Ovary (tissue), 9 donors: ENCODE measurements around the gene PDE4D. TPM values are rescaled to one million over a fixed set of nuclear protein-coding genes. Genes with fewer than 3 reads are reported as not detected.

ENCODE experiments used
- DNase-seq, 5 donors: peaks; one replicate each; pipeline ENCODE4 v3.0.0-alpha.2; 2019 to 2020
- H3K27ac ChIP-seq, 2 donors: fragments of 200-600 bp; one replicate each; pipeline versions ENCODE4 v1.5.1 to v1.8.0; 2019 to 2022
- H3K27me3 ChIP-seq: fragments of 200-600 bp; one replicate; pipeline ENCODE4 v1.8.0; 2022
- H3K36me3 ChIP-seq: fragments of 200-600 bp; sonication (generic); one replicate; pipeline ENCODE4 v1.5.1; 2019
- H3K4me1 ChIP-seq: one replicate; pipeline ENCODE4 v1.8.1; 2013; ENCODE audit warnings: mild to moderate bottlenecking, moderate library complexity; ENCODE audit not compliant: insufficient read depth
- H3K4me3 ChIP-seq: fragments of 200-600 bp; sonication (generic); one replicate; pipeline ENCODE4 v1.5.1; 2017
- H3K9me3 ChIP-seq, 2 donors: fragments of 200-600 bp in 1 of 2; sonication (generic) in 1 of 2; one replicate each; pipeline versions ENCODE4 v1.5.1 to v1.8.1; 2013 to 2019; ENCODE audit warnings: mild to moderate bottlenecking in 1 of 2, moderate library complexity in 1 of 2
- EP300 ChIP-seq: sonication (generic); formaldehyde crosslinking; IDR thresholded peaks from one replicate; pipeline ENCODE4 v1.6.1; 2017; ENCODE audit warnings: antibody characterized with exemption
- POLR2A ChIP-seq: fragments of 450-650 bp; IDR thresholded peaks from one replicate; pipeline ENCODE4 v1.6.1; 2017; ENCODE audit warnings: antibody characterized with exemption, mild to moderate bottlenecking, moderate library complexity
- WGBS, 3 donors: extraction: QIAGEN DNeasy Blood & Tissue Kit in 1 of 3; methylation state at CpG; one replicate each; pipeline versions ENCODE4 v1.1.5 to v1.1.7; 2013 to 2017; 5-methylcytosine and 5-hydroxymethylcytosine counted together
- intact Hi-C, 4 donors: fragments of 100-400 bp; cut with DNase I; formaldehyde crosslinking; loops; one replicate each; pipeline versions ENCODE4 v1.11.0 to v1.15.1; 2022 to 2023
- polyA plus RNA-seq, 2 donors: library from polyadenylated mRNA; stranded (reverse); fragments of 200-250 nt in 1 of 2; fragments of 350-450 nt in 1 of 2; fragmentation: Illumina TruSeq in 1 of 2; extraction: RNeasy Lipid Tissue Mini Kit (QIAGEN cat#74804) in 1 of 2; gene quantifications; one replicate each; pipeline ENCODE4 v1.2.3, GENCODE V29; 2013 to 2014
- total RNA-seq, 7 donors: library from RNA; depleted of rRNA in 2 of 7; stranded (reverse); fragments of >200 nt in 2 of 7; fragmentation: NEBNext Ultra II Directional in 3 of 7; extraction: Animal tissue kit (Norgen Biotek cat#: 25700) in 3 of 7; gene quantifications; one replicate each; pipeline versions ENCODE4 v1.1.0 to v1.2.4, GENCODE V29; 2016 to 2023
- TF ChIP-seq, protein P1 (sequence below), 3 donors: fragments of 450-650 bp in 2 of 3; fragments of 200-600 bp in 1 of 3; IDR thresholded peaks; one replicate each; pipeline versions ENCODE4 v1.5.1 to v1.8.0; 2016 to 2022; ENCODE audit warnings: antibody characterized with exemption in 3 of 3, mild to moderate bottlenecking in 1 of 3
- donor health status: DM: no; HTN: no; CAD: no; lungs with moderate emphysema.
- donor health status: DM: no; HTN: no; CAD: no.
- donor health status: Bipolar disorder and iron deficiency.
- donor health status: DM: yes; HTN: yes; CAD: no.
- donor health status: DM: no; HTN: no; CAD: no.
- donor health status: DM: yes; HTN: yes; CAD: no.

PDE4D gene
- total and polyA plus RNA-seq, 9 donors, result 1.3 to 67.6 (median 8.4) TPM

DNA sequence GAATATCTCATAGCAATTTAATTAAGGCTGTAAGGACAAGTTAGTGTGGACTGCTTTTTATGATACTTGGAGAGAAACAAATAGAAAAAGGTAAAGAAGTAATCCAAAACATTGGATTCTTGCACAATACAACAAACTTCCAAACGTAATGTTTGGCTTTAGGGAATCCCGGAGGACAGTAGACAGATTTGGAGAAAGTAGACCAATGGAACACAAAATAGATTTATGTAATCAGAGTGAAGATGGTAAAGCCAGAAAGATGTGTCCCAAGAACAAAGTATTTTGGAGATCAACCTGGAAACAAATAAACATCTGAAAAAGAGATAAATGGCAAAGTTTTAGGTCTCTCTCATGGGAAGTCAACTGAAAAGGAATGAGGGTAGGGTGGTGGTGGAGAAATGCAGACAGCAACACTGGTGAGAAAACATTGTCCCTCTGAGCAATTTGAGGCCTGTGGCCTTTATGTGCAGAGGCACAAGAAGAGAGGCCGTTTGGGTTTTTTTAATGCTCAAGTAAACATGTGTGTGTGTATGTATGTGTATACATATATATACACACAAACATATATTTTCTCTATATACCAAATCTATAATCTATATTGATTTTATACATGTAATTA is 620.6 kb downstream of the PDE4D start:
- no peaks in the 10 kb centered on the region for H3K4me1 ChIP-seq
- DNase-seq, result no peak
- intact Hi-C loops, result no loop called here
- TF ChIP-seq EP300, result no peak
- TF ChIP-seq, protein P1, sequence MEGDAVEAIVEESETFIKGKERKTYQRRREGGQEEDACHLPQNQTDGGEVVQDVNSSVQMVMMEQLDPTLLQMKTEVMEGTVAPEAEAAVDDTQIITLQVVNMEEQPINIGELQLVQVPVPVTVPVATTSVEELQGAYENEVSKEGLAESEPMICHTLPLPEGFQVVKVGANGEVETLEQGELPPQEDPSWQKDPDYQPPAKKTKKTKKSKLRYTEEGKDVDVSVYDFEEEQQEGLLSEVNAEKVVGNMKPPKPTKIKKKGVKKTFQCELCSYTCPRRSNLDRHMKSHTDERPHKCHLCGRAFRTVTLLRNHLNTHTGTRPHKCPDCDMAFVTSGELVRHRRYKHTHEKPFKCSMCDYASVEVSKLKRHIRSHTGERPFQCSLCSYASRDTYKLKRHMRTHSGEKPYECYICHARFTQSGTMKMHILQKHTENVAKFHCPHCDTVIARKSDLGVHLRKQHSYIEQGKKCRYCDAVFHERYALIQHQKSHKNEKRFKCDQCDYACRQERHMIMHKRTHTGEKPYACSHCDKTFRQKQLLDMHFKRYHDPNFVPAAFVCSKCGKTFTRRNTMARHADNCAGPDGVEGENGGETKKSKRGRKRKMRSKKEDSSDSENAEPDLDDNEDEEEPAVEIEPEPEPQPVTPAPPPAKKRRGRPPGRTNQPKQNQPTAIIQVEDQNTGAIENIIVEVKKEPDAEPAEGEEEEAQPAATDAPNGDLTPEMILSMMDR (IDR thresholded peaks at IDR 0.05), result no peak
- TF ChIP-seq POLR2A, result no peak
- 82 to 94% (median 93%) methylated on average over 3 of the region's 3 CpGs for WGBS, 3 donors
- no peaks in the 10 kb centered on the region for H3K27me3 ChIP-seq
- H3K9me3 ChIP-seq, result no peaks in the 10 kb centered on the region
- H3K4me3 ChIP-seq, result no peak overlapping the region
- H3K36me3 ChIP-seq, result no peaks in the 10 kb centered on the region
- no peak overlapping the region for H3K27ac ChIP-seq

DNA sequence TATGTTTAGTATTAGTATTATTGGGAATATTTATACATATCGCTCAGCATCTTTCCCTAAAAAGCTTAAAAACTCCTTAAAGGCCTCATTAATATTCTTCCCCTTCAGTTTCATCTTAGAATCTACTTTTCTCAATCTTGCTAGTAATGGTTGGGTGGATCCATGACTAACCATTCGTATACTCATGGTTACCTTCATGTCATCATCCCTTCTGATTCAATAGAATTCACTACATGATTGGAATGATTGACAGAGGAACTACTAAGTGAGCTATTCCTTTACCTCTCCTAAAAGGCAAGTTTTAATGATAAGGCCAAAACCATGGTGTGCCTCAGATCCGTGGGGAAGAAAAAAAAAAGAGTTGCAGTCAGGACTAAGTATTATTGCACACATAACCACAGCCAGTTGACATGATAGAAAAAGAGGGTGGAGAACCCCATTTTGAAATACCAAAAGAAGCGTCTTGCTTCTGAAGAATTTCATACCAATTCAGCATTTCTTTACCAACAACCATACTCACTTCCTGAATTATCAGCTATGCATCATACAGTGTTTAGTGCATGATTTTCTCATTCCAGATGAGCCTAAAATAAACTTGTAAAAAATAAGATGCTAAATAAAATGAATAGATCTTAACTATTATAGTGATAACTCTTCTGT is 624.6 kb downstream of the PDE4D start:
- 95 to 97% (median 95%) methylated on average over 4 of the region's 4 CpGs for WGBS, 3 donors
- TF ChIP-seq, protein P1 (IDR thresholded peaks at IDR 0.05), result no peak
- TF ChIP-seq EP300 (no peak), POLR2A (no peak)
- Histone ChIP-seq H3K9me3 (no peaks in the 10 kb centered on the region), H3K4me3 (no peak overlapping the region), H3K4me1 (peaks cover 2% of the 10 kb centered on the region), H3K27me3 (no peaks in the 10 kb centered on the region), H3K27ac (no peak overlapping the region), H3K36me3 (no peaks in the 10 kb centered on the region)
- intact Hi-C loops, result no loop called here
- no peak for DNase-seq

DNA sequence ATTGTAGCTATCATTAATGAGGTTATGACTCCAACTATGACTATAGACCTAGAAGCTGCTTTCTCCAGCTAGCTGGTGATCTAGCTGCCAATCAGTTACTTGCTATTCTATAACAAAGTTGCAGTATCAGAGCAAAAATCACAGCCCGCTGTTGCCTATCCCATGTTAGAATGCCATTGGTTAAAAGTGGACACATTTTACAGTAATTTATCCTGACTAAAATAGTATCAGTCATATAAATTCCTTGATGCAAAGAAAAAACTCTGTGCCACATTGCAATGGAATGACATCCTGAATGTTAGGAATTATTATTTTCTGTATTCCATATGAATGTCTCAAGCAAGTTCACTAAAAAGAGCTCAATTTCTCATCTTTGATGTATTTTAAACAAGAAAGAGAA is 626.5 kb downstream of the PDE4D start:
- H3K4me1 ChIP-seq, result peaks cover 2% of the 10 kb centered on the region
- no peaks in the 10 kb centered on the region for H3K36me3 ChIP-seq
- TF ChIP-seq POLR2A (no peak), EP300 (no peak)
- TF ChIP-seq, protein P1 (IDR thresholded peaks at IDR 0.05), result no peak
- DNase-seq, result no peak
- no peaks in the 10 kb centered on the region for H3K9me3 ChIP-seq
- intact Hi-C loops, result no loop called here
- H3K27ac ChIP-seq, result no peak overlapping the region
- H3K4me3 ChIP-seq, result no peak overlapping the region
- H3K27me3 ChIP-seq, result no peaks in the 10 kb centered on the region
- 93 to 99% (median 97%) methylated on average over 1 of the region's 1 CpG for WGBS, 3 donors

GRCh38 chr5:59266410-59266809 is 627.1 kb downstream of the PDE4D start:
- Histone ChIP-seq H3K4me1 (peaks cover 2% of the 10 kb centered on the region), H3K4me3 (no peak overlapping the region), H3K27me3 (no peaks in the 10 kb centered on the region), H3K27ac (no peak overlapping the region), H3K9me3 (no peaks in the 10 kb centered on the region), H3K36me3 (no peaks in the 10 kb centered on the region)
- TF ChIP-seq, protein P1 (IDR thresholded peaks at IDR 0.05), result no peak
- TF ChIP-seq POLR2A, result no peak
- TF ChIP-seq EP300, result no peak
- 72 to 74% (median 73%) methylated on average over 3 of the region's 3 CpGs for WGBS, 3 donors
- intact Hi-C loops, result no loop called here
- DNase-seq, result no peak
